GM23338 (cell line): ENCODE measurements around the gene CSNK1A1L. TPM values are rescaled to one million over a fixed set of nuclear protein-coding genes. Genes with fewer than 3 reads are reported as not detected.

Source experiments
- ATAC-seq: fragments of 200-7000 bp; cut with Tn5 transposase; 3 replicates; pipeline ENCODE4 v1.9.1; 2020
- DNase-seq: peaks from one replicate; pipeline ENCODE4 v3.0.0-alpha.2; 2015; ENCODE audit warnings: low spot score
- H2AFZ ChIP-seq: fragments of 200-600 bp; sonication (generic); 2 replicates; pipeline ENCODE4 v1.8.0; 2016; ENCODE audit warnings: antibody characterized with exemption, mild to moderate bottlenecking, moderate library complexity
- H3F3A ChIP-seq: fragments of 200-600 bp; sonication (generic); replicated peaks from 2 replicates; pipeline ENCODE4 v1.8.0; 2017; ENCODE audit warnings: antibody characterized with exemption, mixed run types, low read depth
- H3K27ac ChIP-seq: fragments of 200-600 bp; sonication (generic); 2 replicates; pipeline ENCODE4 v1.6.1; 2016; ENCODE audit warnings: low read depth
- H3K27me3 ChIP-seq: fragments of 200-600 bp; sonication (generic); 2 replicates; pipeline ENCODE4 v1.8.0; 2016; ENCODE audit warnings: mild to moderate bottlenecking, mixed run types, moderate library complexity; ENCODE audit not compliant: insufficient read depth
- H3K36me3 ChIP-seq: fragments of 200-600 bp; sonication (generic); 2 replicates; pipeline ENCODE4 v1.8.0; 2016; ENCODE audit warnings: mild to moderate bottlenecking; ENCODE audit not compliant: insufficient read depth
- H3K4me1 ChIP-seq: fragments of 200-600 bp; sonication (generic); 2 replicates; pipeline ENCODE4 v1.8.0; 2016; ENCODE audit warnings: mild to moderate bottlenecking, moderate library complexity; ENCODE audit not compliant: insufficient read depth
- H3K4me2 ChIP-seq: fragments of 200-600 bp; sonication (generic); 2 replicates; pipeline ENCODE4 v1.7.1; 2017; ENCODE audit warnings: mixed run types
- H3K4me3 ChIP-seq: fragments of 200-600 bp; sonication (generic); 2 replicates; pipeline ENCODE4 v1.6.1; 2016; ENCODE audit warnings: mixed run types
- H3K79me2 ChIP-seq: fragments of 200-600 bp; sonication (generic); replicated peaks from 2 replicates; pipeline ENCODE4 v1.8.0; 2017; ENCODE audit warnings: mild to moderate bottlenecking; ENCODE audit not compliant: insufficient read depth
- H3K9me2 ChIP-seq: fragments of 200-600 bp; sonication (generic); 2 replicates; pipeline ENCODE4 v1.8.0; 2017; ENCODE audit not compliant: insufficient read depth
- H4K20me1 ChIP-seq: fragments of 200-600 bp; sonication (generic); replicated peaks from 2 replicates; pipeline ENCODE4 v1.8.0; 2017; ENCODE audit warnings: mild to moderate bottlenecking; ENCODE audit not compliant: insufficient read depth
- H3K27ac Mint-ChIP-seq: 2 replicates; pipeline ENCODE4 v1.8.0; 2020; ENCODE audit warnings: inconsistent platforms, mild to moderate bottlenecking, moderate library complexity, mixed read lengths
- H3K27me3 Mint-ChIP-seq: 3 replicates; pipeline ENCODE4 v1.8.0; 2022; ENCODE audit warnings: low read depth, mild to moderate bottlenecking, moderate library complexity, mixed read lengths, inconsistent platforms; ENCODE audit not compliant: insufficient read depth, poor library complexity
- H3K36me3 Mint-ChIP-seq: 3 replicates; pipeline ENCODE4 v1.8.0; 2021; ENCODE audit warnings: low read depth, mild to moderate bottlenecking, inconsistent platforms, moderate library complexity, mixed read lengths
- H3K4me1 Mint-ChIP-seq: 3 replicates; pipeline ENCODE4 v1.8.0; 2020; ENCODE audit warnings: mild to moderate bottlenecking, inconsistent platforms, mixed read lengths
- H3K4me3 Mint-ChIP-seq: 3 replicates; pipeline ENCODE4 v1.8.0; 2021; ENCODE audit warnings: moderate library complexity, mild to moderate bottlenecking, inconsistent platforms, mixed read lengths
- H3K9me3 Mint-ChIP-seq: 3 replicates; pipeline ENCODE4 v1.8.0; 2020; ENCODE audit warnings: moderate library complexity, mild to moderate bottlenecking, inconsistent platforms, mixed read lengths
- CREB1 ChIP-seq: fragments of 250-450 bp; sonication (Bioruptor Pico); IDR thresholded peaks from 2 replicates; pipeline ENCODE4 v1.5.0; 2020; ENCODE audit warnings: low read depth, mild to moderate bottlenecking, moderate library complexity
- EZH2 ChIP-seq: fragments of 200-600 bp; sonication (generic); IDR thresholded peaks from one replicate; pipeline ENCODE4 v1.8.0; 2017; ENCODE audit warnings: antibody characterized with exemption, mild to moderate bottlenecking, low read depth; ENCODE audit not compliant: unreplicated experiment
- EZH2phosphoT487 ChIP-seq: fragments of 200-600 bp; sonication (generic); IDR thresholded peaks from one replicate; pipeline ENCODE4 v1.8.1; 2018; ENCODE audit warnings: antibody characterized with exemption; ENCODE audit not compliant: unreplicated experiment
- JUNB ChIP-seq: IDR thresholded peaks from one replicate; pipeline ENCODE4 v1.6.1; 2016; ENCODE audit warnings: antibody characterized with exemption; ENCODE audit not compliant: unreplicated experiment
- NANOG ChIP-seq: IDR thresholded peaks from 2 replicates; pipeline ENCODE4 v1.6.1; 2016; ENCODE audit warnings: antibody characterized with exemption, borderline replicate concordance
- POLR2AphosphoS5 ChIP-seq: IDR thresholded peaks from 2 replicates; pipeline ENCODE4 v1.6.1; 2016; ENCODE audit warnings: antibody characterized with exemption, low read depth
- REST ChIP-seq: IDR thresholded peaks from one replicate; pipeline ENCODE4 v1.6.1; 2018; ENCODE audit warnings: antibody characterized with exemption; ENCODE audit not compliant: unreplicated experiment
- STAT1 ChIP-seq: IDR thresholded peaks from one replicate; pipeline ENCODE4 v1.6.1; 2016; ENCODE audit warnings: antibody characterized with exemption; ENCODE audit not compliant: unreplicated experiment
- ZNF114 ChIP-seq: fragments of 250-450 bp; sonication (Bioruptor Pico); IDR thresholded peaks from 2 replicates; pipeline ENCODE4 v1.5.0; 2020; ENCODE audit warnings: mild to moderate bottlenecking, moderate library complexity
- ZNF331 ChIP-seq: fragments of 250-450 bp; sonication (Bioruptor Pico); IDR thresholded peaks from 2 replicates; pipeline ENCODE4 v1.5.0; 2020; ENCODE audit warnings: low read depth, mild to moderate bottlenecking, moderate library complexity
- ZNF462 ChIP-seq: fragments of 250-450 bp; sonication (Bioruptor Pico); IDR thresholded peaks from 2 replicates; pipeline ENCODE4 v1.5.0; 2020; ENCODE audit warnings: mild to moderate bottlenecking, moderate library complexity
- polyA plus RNA-seq: library from polyadenylated mRNA; unstranded; fragments of >200 nt; fragmentation: Nextera tagmentation; extraction: Ambion mirVana; gene quantifications from 2 replicates; pipeline ENCODE4 v1.2.1, GENCODE V29; 2016
- total RNA-seq: library from RNA; depleted of rRNA; stranded (reverse); fragments of >200 nt; shearing (Covaris generic); gene quantifications from 2 replicates; pipeline ENCODE4 v1.2.3, GENCODE V29; 2014
- TF ChIP-seq, protein P1 (sequence below): IDR thresholded peaks from 2 replicates; pipeline ENCODE4 v1.6.1; 2016; ENCODE audit warnings: antibody characterized with exemption
- TF ChIP-seq, protein P2 (sequence below), 2 experiments: fragments of 200-600 bp in 1 of 2; sonication (generic) in 1 of 2; conservative IDR thresholded peaks; 2 replicates each; pipeline versions ENCODE4 v1.5.1 to v1.6.1; 2016 to 2017; ENCODE audit warnings: antibody characterized with exemption in 2 of 2, low read depth in 2 of 2, mild to moderate bottlenecking in 2 of 2, moderate library complexity in 1 of 2

CSNK1A1L gene
- total and polyA plus RNA-seq, 2 experiments from 2014 or later: not detected

DNA sequence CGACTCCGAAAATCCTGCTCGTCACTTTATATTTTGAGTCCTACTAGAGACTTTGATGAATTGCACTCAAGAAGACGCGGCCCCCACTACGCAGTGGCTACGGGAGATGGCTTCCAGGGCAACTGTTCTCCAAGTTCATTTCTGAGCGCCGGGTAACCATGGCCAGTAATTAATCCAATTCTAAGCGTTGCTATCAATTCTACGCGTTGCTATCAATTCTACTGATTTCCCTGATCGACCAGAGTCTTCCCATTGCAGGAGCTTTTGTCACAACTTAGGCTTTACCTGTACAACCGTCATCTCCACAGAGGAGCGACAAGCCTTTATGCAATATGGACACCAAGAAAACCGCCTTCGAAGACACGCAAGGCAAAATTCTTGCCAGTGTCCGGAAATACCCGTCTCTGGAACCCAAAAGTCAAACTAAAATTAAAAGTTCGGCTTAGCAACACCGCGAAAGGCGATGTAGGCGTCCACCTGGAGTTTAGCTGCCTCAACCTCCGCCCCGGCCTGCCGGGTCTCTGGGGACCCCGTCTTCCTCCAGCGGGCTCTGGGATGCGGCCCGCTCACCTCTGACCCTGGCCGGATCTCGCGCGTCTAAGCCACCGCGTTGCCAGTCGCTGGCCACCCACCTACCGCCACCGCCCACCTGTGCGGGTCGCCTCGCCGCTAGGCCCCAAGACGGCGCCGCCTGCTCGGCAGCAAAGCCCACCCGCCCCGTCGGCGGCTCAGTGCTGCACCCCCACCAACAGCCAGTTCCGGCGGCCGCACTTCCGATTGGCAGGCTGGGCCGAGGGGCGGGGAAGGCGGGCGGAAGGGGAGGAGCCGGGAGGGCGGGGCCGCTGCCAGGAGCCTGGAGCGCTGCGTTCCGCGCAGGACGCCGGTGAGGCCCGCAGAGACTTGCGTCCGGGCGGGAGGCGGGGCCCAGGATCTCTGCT lies 46.3 kb downstream of the CSNK1A1L start, which contains the start of gene SUPT20H:
TSS of gene SUPT20H (minus strand) at position 779 of the 938 bp plus-strand sequence. CDS start 8,198 bp downstream, outside the sequence.
- Histone ChIP-seq H4K20me1 (0 out of 2 replicates have a peak, but pooled peaks cover 8% of the 10 kb centered on the region), H3F3A (no peaks in the 10 kb centered on the region), H3K4me1 (peaks cover 4% of the 10 kb centered on the region; the same call in 1 of the 2 replicates), H3K27ac (peak within 1 kb of the TSS; percentile 84), H3K79me2 (peaks cover 50% of the 10 kb centered on the region), H3K27me3 (no peaks in the 10 kb centered on the region), H3K9me2 (no peaks in the 10 kb centered on the region), H3K4me2 (peak within 1 kb of the TSS; percentile 86), H3K4me3 (peak within 1 kb of the TSS; percentile 95), H3K36me3 (no peaks in the 10 kb centered on the region), H2AFZ (peak within 1 kb of the TSS; percentile 83)
- peak within 1 kb of the TSS; percentile 99 for H3K27ac Mint-ChIP-seq
- peaks cover 30% of the 10 kb centered on the region; the same call in 2 of the 3 replicates for H3K36me3 Mint-ChIP-seq
- DNase-seq (peak; percentile 96), ATAC-seq (peak; percentile 97)
- H3K9me3 Mint-ChIP-seq: peaks cover 6% of the 10 kb centered on the region; the same call in 2 of the 3 replicates
- no peak for TF ChIP-seq STAT1
- no peak for TF ChIP-seq EZH2
- TF ChIP-seq POLR2AphosphoS5: peak; percentile 96
- TF ChIP-seq, protein P1, sequence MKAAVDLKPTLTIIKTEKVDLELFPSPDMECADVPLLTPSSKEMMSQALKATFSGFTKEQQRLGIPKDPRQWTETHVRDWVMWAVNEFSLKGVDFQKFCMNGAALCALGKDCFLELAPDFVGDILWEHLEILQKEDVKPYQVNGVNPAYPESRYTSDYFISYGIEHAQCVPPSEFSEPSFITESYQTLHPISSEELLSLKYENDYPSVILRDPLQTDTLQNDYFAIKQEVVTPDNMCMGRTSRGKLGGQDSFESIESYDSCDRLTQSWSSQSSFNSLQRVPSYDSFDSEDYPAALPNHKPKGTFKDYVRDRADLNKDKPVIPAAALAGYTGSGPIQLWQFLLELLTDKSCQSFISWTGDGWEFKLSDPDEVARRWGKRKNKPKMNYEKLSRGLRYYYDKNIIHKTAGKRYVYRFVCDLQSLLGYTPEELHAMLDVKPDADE: peak; percentile 41; the same call in 1 of the 2 replicates
- no peak for TF ChIP-seq ZNF462 (CRISPR knock-in tag)
- TF ChIP-seq JUNB: no peak
- TF ChIP-seq CREB1 (CRISPR knock-in tag): peak; percentile 27; the same call in 1 of the 2 replicates
- no peak for TF ChIP-seq ZNF331 (CRISPR knock-in tag)
- TF ChIP-seq, protein P2, sequence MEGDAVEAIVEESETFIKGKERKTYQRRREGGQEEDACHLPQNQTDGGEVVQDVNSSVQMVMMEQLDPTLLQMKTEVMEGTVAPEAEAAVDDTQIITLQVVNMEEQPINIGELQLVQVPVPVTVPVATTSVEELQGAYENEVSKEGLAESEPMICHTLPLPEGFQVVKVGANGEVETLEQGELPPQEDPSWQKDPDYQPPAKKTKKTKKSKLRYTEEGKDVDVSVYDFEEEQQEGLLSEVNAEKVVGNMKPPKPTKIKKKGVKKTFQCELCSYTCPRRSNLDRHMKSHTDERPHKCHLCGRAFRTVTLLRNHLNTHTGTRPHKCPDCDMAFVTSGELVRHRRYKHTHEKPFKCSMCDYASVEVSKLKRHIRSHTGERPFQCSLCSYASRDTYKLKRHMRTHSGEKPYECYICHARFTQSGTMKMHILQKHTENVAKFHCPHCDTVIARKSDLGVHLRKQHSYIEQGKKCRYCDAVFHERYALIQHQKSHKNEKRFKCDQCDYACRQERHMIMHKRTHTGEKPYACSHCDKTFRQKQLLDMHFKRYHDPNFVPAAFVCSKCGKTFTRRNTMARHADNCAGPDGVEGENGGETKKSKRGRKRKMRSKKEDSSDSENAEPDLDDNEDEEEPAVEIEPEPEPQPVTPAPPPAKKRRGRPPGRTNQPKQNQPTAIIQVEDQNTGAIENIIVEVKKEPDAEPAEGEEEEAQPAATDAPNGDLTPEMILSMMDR (conservative IDR thresholded peaks at IDR 0.05; ENCODE audit: low read depth in 2 of 2): no peak
- TF ChIP-seq EZH2phosphoT487: no peak
- no peak for TF ChIP-seq NANOG
- no peak for TF ChIP-seq REST
- TF ChIP-seq ZNF114 (CRISPR knock-in tag): no peak
- H3K4me3 Mint-ChIP-seq: peak within 1 kb of the TSS; percentile 92
- peaks cover 5% of the 10 kb centered on the region; the same call in 2 of the 3 replicates for H3K4me1 Mint-ChIP-seq
- H3K27me3 Mint-ChIP-seq: no peaks in the 10 kb centered on the region
